GM19467 (cell line): ENCODE results near the gene CCDC27.

Source experiments
- ATAC-seq: cut with Tn5 transposase; IDR thresholded peaks from one replicate; pipeline ENCODE4 v1.9.1; 2021; ENCODE audit warnings: mild to moderate bottlenecking, moderate library complexity; ENCODE audit not compliant: unreplicated experiment

CCDC27 gene

DNA sequence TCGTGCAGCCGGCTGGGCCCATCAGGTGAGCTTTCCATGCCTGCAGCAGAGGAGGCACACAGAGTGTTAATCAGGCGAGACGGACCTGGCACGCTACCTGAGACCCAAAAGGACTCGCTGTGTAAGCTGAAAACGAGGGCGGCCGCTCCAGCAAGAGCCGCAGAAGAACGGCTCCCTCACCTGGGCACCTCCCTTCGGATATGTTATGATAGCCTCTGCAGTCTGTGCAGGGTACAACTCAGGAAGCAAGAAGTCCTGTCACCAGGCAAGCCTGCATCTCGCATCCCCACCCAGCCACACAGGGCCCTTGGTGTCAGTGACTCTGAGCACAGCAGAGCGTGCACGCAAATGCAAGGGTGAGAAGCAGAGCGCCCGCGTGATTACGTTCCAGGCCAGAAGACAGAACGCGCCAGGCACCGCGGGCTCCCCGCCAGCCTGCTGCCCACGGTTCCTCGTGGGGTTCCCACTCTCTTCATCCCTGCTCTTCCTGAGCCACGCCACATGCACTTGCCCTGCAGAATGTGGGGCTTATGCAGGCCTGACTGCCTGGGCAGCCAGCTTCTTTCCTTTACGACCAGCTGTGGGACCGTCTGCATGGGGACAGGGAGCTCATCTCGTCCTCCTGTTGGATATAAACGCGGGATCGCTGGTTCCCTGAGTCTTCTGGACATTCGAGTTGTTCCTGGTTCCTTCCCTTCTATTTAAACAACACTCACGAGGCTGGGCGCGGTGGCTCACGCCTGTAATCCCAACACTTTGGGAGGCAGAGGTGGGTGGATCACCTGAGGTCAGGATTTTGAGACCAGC is 64.3 kb downstream of the CCDC27 start:
- no peak for ATAC-seq

DNA sequence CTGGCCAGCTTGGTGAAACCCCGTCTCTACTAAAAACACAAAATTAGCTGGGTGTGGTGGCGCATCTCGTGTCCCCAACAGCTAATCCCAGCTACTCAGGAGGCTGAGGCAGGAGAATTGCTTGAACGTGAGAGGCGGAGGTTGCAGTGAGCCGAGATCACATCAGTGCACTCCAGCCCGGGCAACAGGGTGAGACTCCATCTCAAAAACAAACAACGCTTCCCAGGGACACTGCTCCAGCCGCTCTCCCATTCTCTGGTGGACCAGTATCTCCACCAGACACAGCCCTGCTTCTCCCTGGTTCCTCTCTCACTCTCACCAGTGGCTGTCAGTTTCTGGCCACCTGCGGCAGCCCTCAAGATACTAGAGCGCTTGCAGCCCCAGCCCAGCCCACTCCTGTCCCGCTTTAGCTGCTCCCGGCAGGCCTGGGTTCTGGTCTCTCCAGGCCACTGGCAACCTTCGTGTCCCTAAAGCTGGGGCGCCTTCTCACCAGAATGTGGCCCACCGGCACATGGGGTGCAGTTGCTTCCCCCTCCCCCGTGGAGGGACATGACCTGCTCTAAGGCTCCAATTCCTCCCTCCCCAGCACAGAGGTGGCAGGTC is 65.0 kb downstream of the CCDC27 start:
- ATAC-seq, result no peak

DNA sequence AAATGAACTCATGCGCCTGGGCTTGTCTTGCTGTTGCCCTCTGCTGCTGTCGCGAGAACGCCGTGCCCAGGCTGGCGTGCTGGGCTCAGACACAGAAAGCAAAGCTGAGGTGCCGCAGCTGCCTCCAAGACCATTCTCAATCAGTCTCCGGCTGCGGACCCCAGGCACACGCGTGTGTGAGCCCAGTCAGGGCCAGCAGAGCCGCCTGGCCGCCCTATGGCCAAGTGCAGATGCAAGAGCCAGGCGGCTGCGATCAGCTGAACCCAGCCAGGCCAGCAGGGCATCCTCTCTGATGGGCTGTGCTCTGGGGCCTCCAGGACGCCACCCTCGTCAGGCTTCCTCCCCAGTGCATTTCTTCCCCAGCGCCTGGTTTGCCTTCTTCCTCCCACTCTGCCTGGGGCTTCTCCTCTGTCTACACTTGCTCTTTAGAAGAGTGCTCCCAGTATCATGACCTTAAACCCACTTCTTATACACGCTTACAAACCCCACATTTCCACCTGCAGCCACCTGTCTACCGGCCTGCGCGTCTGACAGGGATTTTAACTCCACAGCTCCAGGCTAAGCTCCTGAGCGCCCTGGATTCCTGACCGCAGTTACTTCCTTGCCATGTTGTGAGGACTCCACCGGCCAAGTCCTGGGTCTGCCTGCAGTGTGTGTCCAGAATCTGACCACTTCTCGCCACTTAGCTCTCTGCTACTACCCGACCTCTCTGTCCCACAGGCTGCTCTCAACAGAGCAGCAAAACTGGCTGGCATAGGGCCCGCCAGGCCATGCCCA is 65.8 kb downstream of the CCDC27 start:
- no peak for ATAC-seq

DNA sequence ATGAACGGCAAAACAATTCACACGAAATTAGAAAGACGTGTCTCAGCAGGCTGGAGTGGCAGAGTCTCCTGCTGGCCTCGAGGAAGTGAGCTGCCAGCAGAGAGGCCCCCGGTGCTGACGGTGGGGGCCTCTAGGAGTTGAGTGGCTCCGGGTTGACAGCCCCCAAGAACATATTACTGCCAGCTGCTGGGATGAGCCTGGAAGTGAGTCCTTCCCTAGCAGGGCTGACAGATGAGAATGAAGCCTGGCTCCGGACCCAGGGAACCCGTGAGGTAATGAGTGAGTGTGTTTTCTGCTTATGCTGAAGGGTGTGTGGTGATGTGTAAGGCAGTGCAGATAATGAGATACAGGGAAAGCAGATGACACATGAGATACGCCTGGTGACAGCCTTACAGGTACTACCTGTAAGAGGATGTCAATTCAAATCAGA is 67.5 kb downstream of the CCDC27 start:
- no peak for ATAC-seq

DNA sequence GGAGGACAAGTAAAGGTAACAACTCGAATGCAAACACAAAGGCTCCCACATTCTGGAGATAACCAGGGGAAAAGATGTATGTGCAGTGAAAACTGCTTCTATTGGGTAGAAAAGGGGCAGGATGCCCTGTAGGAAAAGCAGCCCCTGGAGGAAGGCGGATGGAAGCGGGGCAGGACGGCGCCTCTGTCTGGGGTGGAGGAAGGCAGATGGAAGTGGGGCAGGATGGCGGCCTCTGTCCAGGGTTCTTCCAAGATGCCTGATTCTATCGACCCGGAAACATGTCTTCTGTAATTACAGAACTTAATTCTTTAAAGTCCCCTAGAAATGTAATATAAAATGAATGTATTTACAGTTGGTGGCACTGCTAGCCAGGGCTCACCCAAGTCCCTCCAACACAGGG is 68.1 kb downstream of the CCDC27 start:
- ATAC-seq, result no peak

DNA sequence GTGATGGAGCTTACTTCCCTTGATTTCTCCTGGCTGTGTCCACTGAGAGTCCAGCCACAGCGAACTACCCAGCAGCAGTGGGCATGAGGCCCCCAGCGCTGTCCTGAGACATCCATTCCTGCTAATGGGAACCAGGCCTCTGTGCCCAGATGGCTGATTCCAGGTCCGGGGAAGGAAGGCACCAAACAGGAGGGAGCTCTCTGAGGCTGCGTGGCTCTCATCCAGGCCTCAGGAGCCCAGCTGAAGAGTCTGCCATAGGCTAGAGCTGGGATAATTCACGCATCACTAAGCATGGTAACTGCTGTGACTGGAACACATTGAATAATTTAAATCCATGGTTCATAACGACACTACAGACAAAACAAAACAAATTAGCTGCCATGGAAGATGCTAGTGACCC is 68.8 kb downstream of the CCDC27 start:
- ATAC-seq, result no peak
